GM19463 (cell line): ENCODE results near the gene PMIS2.
"Not testable (repeated sequence)": the region's sequence is repeated elsewhere in the genome, so short reads cannot be mapped to it uniquely, and the experiment has no call there.

Experiments used
- ATAC-seq: cut with Tn5 transposase; IDR thresholded peaks from one replicate; pipeline ENCODE4 v1.9.1; 2021; ENCODE audit warnings: mild to moderate bottlenecking, moderate library complexity; ENCODE audit not compliant: unreplicated experiment

The PMIS2 gene

GRCh38 chr19:35587321-35587720, 1.3 kb downstream of the PMIS2 start:
- no peak for ATAC-seq

- no peak for ATAC-seq
Measured at GRCh38 chr19:35590875-35591274, 4.9 kb downstream of the PMIS2 start.

GRCh38 chr19:35592226-35592625, 6.3 kb downstream of the PMIS2 start:
- no peak for ATAC-seq

DNA sequence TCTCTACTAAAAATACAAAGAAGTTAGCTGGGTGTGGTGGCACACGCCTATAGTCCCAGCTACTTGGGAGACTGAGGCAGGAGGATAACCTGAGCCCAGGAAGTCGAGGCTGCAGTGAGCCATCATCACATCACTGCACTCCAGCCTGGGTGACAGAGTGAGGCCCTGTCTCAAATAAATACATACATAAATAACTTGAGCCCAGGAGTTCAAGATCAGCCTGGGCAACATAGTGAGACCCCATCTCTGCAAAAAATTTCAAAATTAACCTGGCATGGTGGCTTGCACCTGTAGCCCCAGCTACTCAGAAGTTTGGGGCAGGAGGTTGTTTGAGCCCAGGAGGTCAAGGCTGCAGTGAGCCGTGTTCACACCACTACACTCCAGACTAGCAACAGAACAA, 9.1 kb downstream of the PMIS2 start:
- ATAC-seq = not testable (repeated sequence)

GRCh38 chr19:35595928-35596327, 10.0 kb downstream of the PMIS2 start:
- ATAC-seq = no peak

DNA sequence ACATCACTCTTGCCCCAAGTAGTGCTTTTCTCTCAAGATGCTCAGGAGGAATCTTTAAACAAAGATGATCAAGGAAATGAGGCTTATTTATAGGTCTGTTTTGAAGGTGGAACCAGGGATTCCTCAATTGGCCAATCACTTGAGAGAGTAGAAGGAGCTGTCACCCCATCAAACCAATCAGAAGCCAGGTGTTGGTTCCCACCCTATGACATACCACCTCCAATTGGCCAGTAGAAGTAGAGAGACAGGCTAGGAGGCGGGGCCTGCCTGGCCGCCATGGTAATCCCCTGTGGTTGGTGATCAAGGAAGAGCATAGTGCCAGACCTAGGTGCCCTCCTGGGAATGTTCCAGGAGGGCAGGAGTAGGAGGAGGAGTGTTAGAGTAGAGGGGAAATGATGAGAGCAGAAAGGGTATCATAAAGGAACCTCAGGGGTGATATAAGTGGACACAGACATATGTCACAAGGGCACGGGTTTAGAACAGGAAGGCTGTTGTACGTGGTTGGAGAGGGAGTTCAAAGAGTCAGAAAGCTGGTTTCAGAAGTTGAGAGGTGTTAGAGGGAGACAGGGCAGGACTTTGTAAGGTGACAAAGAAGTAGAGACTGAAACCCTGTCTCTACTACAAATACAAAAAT, 10.5 kb downstream of the PMIS2 start:
- peak; percentile 71 for ATAC-seq

DNA sequence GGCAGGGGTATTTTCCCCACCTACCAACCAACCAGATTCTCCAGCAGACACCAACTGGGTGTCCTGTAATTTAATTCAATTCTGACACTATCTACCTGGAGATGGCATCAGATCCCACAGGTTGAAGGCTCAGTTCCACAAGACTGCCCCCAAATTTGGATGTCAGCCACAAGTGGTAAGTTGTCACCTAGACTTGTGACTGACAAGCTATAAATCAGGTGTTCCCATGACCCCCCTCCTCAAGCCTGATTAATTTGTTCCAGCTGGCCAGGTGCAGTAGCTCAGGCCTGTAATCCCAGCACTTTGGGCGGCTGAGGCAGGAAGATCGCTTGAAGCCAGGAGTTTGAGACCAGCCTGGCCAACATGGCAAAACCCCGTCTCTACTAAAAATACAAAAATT, 16.0 kb downstream of the PMIS2 start:
- no peak for ATAC-seq

- not testable (repeated sequence) for ATAC-seq
Measured at GRCh38 chr19:35604436-35604835, 18.5 kb downstream of the PMIS2 start.

GRCh38 chr19:35607170-35607569, 21.2 kb downstream of the PMIS2 start:
- ATAC-seq = not testable (repeated sequence)

GRCh38 chr19:35607661-35608060, 21.7 kb downstream of the PMIS2 start:
- no peak for ATAC-seq

GRCh38 chr19:35608251-35608650, 22.3 kb downstream of the PMIS2 start:
- ATAC-seq = no peak

DNA sequence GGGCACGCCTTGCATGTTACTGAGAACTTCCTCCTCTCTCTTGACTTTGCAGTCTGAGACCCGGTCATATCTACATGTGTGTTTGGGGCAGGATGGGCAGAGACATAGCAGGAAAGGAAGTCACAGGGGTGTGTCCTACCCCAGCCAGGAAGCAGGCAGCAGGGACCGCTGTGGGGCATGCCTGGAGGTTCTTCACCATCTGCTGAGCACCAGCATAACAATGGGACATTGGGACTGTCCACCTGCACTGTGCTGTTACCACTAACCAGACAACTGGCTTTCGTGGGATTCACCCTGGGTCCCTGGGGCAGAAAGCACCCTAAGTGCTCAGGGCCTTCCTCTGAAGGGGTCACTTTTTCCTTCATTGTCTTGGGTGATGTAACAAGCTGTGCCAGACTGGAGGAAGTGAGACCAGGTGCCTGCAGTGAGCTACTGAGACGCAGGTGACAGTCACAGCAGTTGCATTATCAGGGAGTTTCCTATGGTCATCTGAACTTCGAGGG, 23.9 kb downstream of the PMIS2 start:
- no peak for ATAC-seq

DNA sequence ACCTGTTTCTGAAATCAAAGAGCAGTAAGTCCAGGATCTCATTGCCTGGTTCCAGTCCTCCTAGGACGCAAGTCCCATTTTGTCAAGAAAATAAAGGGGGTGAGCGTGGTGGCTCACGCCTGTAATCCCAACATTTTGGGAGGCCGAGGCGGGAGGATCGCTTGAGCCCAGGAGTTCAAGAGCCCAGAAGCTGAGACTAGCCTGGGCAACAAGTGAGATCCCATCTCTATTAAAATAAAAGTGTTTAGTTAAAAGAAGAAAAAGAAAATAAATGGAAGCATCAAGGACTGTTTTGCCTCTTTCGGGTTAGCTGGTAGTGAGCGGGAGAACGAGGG, 26.2 kb downstream of the PMIS2 start:
- peak; percentile 3 for ATAC-seq

DNA sequence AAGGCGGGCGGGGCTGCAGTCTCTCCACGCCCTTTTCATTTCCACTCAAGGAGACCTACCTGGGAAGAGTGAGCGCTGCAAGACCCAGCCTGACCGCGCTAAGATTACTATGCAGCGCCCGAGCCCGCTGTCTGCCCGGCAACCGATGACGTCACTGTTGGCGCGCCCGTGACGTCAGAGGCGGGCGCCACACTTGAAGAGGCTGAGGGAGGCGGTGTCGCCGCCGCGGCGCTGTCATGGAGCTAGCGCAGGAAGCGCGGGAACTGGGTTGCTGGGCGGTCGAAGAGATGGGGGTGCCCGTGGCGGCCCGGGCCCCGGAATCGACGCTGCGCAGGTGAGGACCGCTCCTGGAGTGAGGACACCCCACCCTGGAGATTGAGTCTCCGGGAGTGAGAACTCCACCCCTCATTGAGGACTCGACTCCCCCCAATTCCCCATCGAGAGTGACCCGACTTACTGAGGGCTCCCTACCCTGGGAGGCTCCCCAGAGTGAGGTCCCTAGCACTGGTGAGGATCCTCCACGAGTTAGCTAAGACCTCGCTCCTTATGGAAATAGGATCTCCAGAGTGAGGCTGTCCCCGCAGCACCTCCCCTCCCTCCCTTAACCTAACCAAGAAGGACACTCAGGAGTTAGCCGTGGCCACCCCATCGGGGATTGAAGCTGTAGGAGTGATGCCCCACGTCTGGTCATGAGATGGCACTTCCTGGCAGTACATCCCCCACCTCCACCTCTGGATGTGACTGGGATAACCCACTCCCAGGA, 26.8 kb downstream of the PMIS2 start, which contains the start of gene HAUS5:
HAUS5 (plus strand) TSS at position 177 of the 763 bp plus-strand sequence; CDS start at position 237, 60 bp downstream.
- ATAC-seq = peak; percentile 83

DNA sequence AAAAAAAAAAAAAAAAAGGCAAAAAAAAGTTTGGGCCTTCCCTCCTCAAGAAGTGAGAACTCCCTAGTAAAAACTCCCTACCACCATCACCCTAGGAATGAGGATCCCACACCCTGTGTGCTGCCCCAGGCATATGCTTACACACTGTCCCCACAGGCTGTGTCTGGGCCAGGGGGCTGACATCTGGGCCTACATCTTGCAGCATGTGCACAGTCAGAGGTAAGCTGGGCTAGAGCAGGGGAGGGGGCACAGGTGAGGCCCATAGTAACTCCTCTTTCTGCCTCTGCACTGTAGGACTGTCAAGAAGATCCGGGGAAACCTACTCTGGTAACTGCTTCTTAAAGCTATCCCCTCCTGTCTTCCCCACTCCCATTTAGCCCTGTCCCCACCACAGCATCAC, 27.6 kb downstream of the PMIS2 start:
- ATAC-seq = no peak

GRCh38 chr19:35615036-35615435, 29.1 kb downstream of the PMIS2 start:
- no peak for ATAC-seq

GRCh38 chr19:35618857-35619256, 32.9 kb downstream of the PMIS2 start:
- ATAC-seq = no peak

DNA sequence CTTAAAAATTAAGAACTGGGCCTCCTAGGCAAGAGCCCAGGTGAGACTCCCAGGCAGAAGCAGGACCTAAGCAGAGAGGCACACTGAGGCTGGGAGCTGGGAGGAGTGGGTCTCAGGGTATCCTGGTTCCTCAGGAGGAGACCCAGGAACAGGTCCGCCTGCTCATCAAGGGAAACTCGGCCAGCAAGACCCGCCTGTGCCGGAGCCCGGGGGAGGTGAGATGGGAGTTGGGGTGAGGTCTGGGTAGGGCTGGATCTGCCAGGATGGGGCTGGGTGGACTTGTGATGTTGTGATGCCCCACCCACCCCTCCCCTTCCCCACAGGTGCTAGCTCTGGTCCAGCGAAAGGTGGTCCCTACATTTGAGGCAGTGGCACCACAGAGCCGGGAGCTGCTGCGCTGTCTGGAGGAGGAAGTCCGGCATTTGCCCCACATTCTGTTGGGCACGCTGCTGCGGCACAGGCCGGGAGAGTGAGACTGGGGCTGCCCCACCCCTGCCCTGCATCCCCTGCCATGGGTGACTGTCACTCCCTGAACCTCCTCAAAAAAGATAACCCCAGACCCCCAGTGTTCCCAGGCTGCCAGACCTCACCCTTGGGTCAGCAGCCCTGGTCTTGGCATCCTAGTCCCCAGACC, 33.4 kb downstream of the PMIS2 start:
- no peak for ATAC-seq

GRCh38 chr19:35620001-35620400, 34.0 kb downstream of the PMIS2 start:
- no peak for ATAC-seq

DNA sequence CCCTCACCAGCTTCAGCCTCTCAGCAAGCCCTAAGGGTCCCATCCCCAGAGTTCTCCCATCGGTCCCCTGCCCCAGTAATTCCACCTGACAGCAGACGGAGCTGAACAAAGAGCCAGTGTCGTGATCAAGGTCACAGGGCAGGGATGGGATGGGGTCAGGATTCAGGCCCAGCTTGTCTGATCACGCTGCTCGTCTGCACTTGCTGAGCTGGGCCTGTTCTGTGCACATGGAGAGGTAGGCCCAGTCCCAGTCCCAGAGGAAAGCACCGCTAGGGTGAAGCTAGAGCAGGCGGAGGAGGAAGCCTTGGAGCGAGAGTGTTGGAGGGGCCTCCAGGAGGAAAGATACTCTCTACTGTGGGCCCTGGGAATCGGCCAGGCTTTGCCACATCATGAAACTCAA, 35.7 kb downstream of the PMIS2 start:
- ATAC-seq = no peak

DNA sequence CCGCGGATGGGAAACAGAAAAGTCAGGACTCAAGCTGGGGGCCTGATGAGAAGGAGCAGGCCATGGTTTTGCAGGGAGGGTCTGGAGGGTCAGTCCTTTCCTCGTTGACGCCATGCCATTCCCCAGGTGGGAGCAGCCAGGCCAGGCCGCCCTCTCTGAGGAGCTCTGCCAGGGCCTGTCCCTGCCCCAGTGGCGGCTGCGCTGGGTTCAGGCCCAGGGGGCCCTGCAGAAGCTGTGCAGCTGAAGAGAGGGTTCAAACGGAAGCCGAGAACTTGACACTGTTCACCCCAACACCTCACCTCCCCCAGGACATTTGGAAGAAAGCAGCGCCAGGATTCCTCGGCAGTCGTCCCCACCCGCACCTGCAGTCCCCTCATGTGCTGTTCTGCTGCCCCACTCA, 36.8 kb downstream of the PMIS2 start:
- ATAC-seq = no peak
